CD8-positive, alpha-beta memory T cell (primary cell): ENCODE measurements around the gene PLBD2. TPM values are rescaled to one million over a fixed set of nuclear protein-coding genes. Genes with fewer than 3 reads are reported as not detected.

Experiments
- CTCF ChIA-PET: fragments of 350-600 bp; sonication (Branson Sonifier 250); formaldehyde crosslinking; loops from one replicate; lab custom pipeline; 2021; ENCODE audit warnings: antibody characterized with exemption; lab: Charles Lee
- POLR2A ChIA-PET: fragments of 350-600 bp; sonication (Branson Sonifier 250); formaldehyde crosslinking; loops from one replicate; lab custom pipeline; 2021; ENCODE audit warnings: antibody characterized with exemption; lab: Charles Lee
- DNase-seq, 5 donors: peaks; one replicate each; pipeline versions ENCODE4 v3.0.0 to v3.0.0-alpha.2; 2020 to 2022; ENCODE audit warnings: mixed read lengths in 1 of 5
- H3K27ac ChIP-seq: one replicate; pipeline ENCODE4 v1.7.0; 2013; ENCODE audit warnings: low read depth, mild to moderate bottlenecking, low read length, moderate library complexity
- H3K27me3 ChIP-seq: 2 replicates; pipeline ENCODE4 v1.7.0; 2013; ENCODE audit warnings: low read length, mild to moderate bottlenecking; ENCODE audit not compliant: insufficient read depth, poor library complexity, severe bottlenecking
- H3K36me3 ChIP-seq: 2 replicates; pipeline ENCODE4 v1.7.0; 2013; ENCODE audit warnings: mild to moderate bottlenecking, low read length, moderate library complexity; ENCODE audit not compliant: insufficient read depth
- H3K4me1 ChIP-seq: 2 replicates; pipeline ENCODE4 v1.7.0; 2013; ENCODE audit warnings: mild to moderate bottlenecking, low read length, moderate library complexity; ENCODE audit not compliant: insufficient read depth
- H3K4me3 ChIP-seq: 2 replicates; pipeline ENCODE4 v1.7.0; 2013; ENCODE audit warnings: mild to moderate bottlenecking, low read length
- H3K9me3 ChIP-seq: 2 replicates; pipeline ENCODE4 v1.7.0; 2013; ENCODE audit warnings: mild to moderate bottlenecking, low read length
- H3K27ac Mint-ChIP-seq, 8 donors: one replicate each; pipeline ENCODE4 v1.8.0; 2020 to 2021; ENCODE audit warnings: mixed read lengths in 8 of 8, mild to moderate bottlenecking in 6 of 8, inconsistent platforms in 3 of 8, moderate library complexity in 3 of 8
- H3K27me3 Mint-ChIP-seq, 2 donors: one replicate each; pipeline ENCODE4 v1.8.0; 2020 to 2021; ENCODE audit warnings: mixed read lengths in 2 of 2, mild to moderate bottlenecking in 1 of 2, moderate library complexity in 1 of 2
- H3K36me3 Mint-ChIP-seq, 3 donors: one replicate each; pipeline ENCODE4 v1.8.0; 2020 to 2021; ENCODE audit warnings: mixed read lengths in 3 of 3, inconsistent platforms in 1 of 3, mild to moderate bottlenecking in 1 of 3
- H3K4me1 Mint-ChIP-seq, 3 donors: one replicate each; pipeline ENCODE4 v1.8.0; 2020 to 2021; ENCODE audit warnings: mixed read lengths in 3 of 3, inconsistent platforms in 1 of 3, mild to moderate bottlenecking in 1 of 3
- H3K4me3 Mint-ChIP-seq, 7 donors: one replicate each; pipeline ENCODE4 v1.8.0; 2020 to 2021; ENCODE audit warnings: mixed read lengths in 7 of 7, mild to moderate bottlenecking in 6 of 7, moderate library complexity in 4 of 7, inconsistent platforms in 2 of 7
- H3K9me3 Mint-ChIP-seq, 5 donors: one replicate each; pipeline ENCODE4 v1.8.0; 2020 to 2022; ENCODE audit warnings: mixed read lengths in 5 of 5, mild to moderate bottlenecking in 3 of 5, moderate library complexity in 2 of 5, inconsistent platforms in 1 of 5
- polyA plus RNA-seq: library from polyadenylated mRNA; unstranded; fragments of 300-500 nt; fragmentation: Illumina TruSeq; gene quantifications from one replicate; pipeline ENCODE4 v1.2.3, GENCODE V29; 2021
- total RNA-seq, 2 experiments: library from RNA; stranded (reverse); gene quantifications; one replicate each; pipeline ENCODE4 v1.2.3, GENCODE V29; 2021

Gene PLBD2
- total and polyA plus RNA-seq, 3 experiments from 2014 or later: 10.0 to 20.7 (median 19.5) TPM

DNA sequence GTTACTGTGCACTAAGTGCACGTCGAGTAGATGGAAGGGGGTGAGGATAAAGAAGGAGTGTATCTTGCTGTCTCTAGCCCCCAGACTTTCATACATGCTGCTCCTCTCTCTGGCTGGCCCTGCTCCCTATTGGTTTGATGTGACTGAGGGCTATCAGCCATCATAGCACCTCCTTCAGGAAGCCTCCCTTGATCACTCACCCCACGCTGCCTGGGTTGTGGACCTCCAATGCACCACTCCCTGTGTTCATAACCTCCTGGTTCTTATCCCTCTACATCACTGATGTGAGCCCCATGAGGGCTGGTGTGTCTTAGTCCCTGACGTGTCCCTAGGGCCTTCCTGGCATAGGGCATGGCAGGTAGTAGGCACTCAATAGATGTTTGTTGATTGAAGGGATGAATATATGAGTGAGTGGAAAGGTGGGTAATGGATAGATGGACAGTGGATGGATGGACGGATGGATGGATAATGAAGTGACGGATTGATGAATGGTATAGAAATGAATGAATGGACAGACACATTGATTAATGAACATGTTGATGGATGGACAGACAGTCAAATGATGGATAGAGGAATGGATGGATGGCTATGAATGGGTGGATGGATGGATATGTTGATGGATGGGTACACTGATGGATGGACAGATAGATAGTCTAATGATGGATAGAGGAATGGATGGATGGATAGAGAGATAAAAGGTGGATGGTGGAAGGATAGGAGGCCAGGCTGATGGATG, 78.8 kb downstream of the PLBD2 start:
- H3K4me1 ChIP-seq: no peaks in the 10 kb centered on the region
- Mint-ChIP-seq H3K4me1 (no peaks in the 10 kb centered on the region), H3K27ac (no peak overlapping the region), H3K27me3 (peaks cover 0 to 12% of the 10 kb centered on the region in 2 donors), H3K36me3 (no peaks in the 10 kb centered on the region), H3K9me3 (no peaks in the 10 kb centered on the region), H3K4me3 (no peak overlapping the region)
- no peaks in the 10 kb centered on the region for H3K36me3 ChIP-seq
- H3K27me3 ChIP-seq: no peaks in the 10 kb centered on the region
- DNase-seq: no peak
- POLR2A ChIA-PET: no interaction called here
- no peak overlapping the region for H3K27ac ChIP-seq
- H3K4me3 ChIP-seq: no peak overlapping the region
- CTCF ChIA-PET: no interaction called here
- no peaks in the 10 kb centered on the region for H3K9me3 ChIP-seq

DNA sequence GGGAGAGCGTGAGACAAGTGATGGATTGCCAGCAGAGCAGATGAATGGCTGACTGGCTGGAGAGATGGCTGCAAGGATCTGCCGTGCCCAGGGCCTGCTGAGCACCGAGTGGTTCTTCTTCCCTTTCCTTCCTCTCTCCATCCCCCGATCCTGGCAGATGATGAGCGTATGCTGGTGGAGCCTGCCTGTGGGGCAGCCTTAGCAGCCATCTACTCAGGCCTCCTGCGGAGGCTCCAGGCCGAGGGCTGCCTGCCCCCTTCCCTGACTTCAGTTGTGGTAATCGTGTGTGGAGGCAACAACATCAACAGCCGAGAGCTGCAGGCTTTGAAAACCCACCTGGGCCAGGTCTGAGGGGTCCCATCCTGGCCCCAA, 79.3 kb downstream of the PLBD2 start:
- no peak overlapping the region for H3K4me3 Mint-ChIP-seq
- Histone ChIP-seq H3K27ac (no peak overlapping the region), H3K4me3 (no peak overlapping the region), H3K27me3 (no peaks in the 10 kb centered on the region), H3K4me1 (no peaks in the 10 kb centered on the region), H3K9me3 (no peaks in the 10 kb centered on the region), H3K36me3 (no peaks in the 10 kb centered on the region)
- H3K9me3 Mint-ChIP-seq: no peaks in the 10 kb centered on the region
- peaks cover 0 to 16% of the 10 kb centered on the region in 2 donors for H3K27me3 Mint-ChIP-seq
- no peak for DNase-seq
- ChIA-PET CTCF (no interaction called here), POLR2A (no interaction called here)
- no peaks in the 10 kb centered on the region for H3K36me3 Mint-ChIP-seq
- H3K27ac Mint-ChIP-seq: no peak overlapping the region
- no peaks in the 10 kb centered on the region for H3K4me1 Mint-ChIP-seq

DNA sequence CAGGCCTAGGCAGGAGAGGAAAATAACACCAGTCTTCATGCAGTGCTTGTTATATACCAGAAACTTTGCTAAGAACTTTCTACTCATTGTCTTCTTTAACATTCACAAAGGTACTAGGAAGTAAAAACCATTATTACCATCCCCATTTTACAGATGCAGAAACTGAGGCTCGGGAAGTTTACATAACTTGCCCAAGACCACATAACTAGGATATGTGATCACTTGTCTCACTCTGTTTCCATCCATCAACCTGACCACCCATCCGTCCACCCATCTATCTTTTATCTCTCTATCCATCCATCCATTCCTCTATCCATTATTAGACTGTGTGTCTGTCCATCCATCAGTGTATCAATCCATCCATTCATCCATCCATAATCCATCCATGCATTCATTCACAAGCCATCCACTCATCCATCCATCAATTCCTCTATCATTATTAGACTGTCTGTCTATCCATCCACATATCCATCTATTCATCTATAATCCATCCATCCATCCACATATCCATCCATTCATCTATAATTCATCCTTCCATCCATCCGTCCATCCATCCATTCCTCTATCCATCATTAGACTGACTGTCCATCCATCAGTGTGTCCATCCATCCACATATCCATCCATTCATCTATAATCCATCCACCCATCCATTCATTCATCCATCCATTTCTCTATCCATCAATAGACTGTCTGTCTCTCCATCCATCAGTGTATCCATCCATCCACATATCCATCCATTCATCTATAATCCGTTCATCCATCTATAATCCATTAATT, 80.3 kb downstream of the PLBD2 start:
- no peaks in the 10 kb centered on the region for H3K4me1 Mint-ChIP-seq
- ChIA-PET POLR2A (no interaction called here), CTCF (no interaction called here)
- no peak overlapping the region for H3K27ac Mint-ChIP-seq
- no peaks in the 10 kb centered on the region for H3K9me3 Mint-ChIP-seq
- H3K4me1 ChIP-seq: no peaks in the 10 kb centered on the region
- H3K4me3 ChIP-seq: no peak overlapping the region
- no peaks in the 10 kb centered on the region for H3K27me3 ChIP-seq
- peaks cover 6 to 17% of the 10 kb centered on the region in 2 donors for H3K27me3 Mint-ChIP-seq
- H3K4me3 Mint-ChIP-seq: no peak overlapping the region
- no peaks in the 10 kb centered on the region for H3K36me3 Mint-ChIP-seq
- H3K36me3 ChIP-seq: no peaks in the 10 kb centered on the region
- no peak overlapping the region for H3K27ac ChIP-seq
- H3K9me3 ChIP-seq: no peaks in the 10 kb centered on the region
- no peak for DNase-seq

GRCh38 chr12:113439301-113439597, 80.9 kb downstream of the PLBD2 start:
- no peak overlapping the region for H3K4me3 Mint-ChIP-seq
- H3K36me3 Mint-ChIP-seq: no peaks in the 10 kb centered on the region
- Histone ChIP-seq H3K4me3 (no peak overlapping the region), H3K4me1 (no peaks in the 10 kb centered on the region), H3K36me3 (no peaks in the 10 kb centered on the region), H3K27ac (no peak overlapping the region), H3K9me3 (no peaks in the 10 kb centered on the region), H3K27me3 (no peaks in the 10 kb centered on the region)
- no peak for DNase-seq
- CTCF ChIA-PET: no interaction called here
- H3K9me3 Mint-ChIP-seq: no peaks in the 10 kb centered on the region
- no peak overlapping the region for H3K27ac Mint-ChIP-seq
- no peaks in the 10 kb centered on the region for H3K4me1 Mint-ChIP-seq
- POLR2A ChIA-PET: no interaction called here
- H3K27me3 Mint-ChIP-seq: peaks cover 6 to 22% of the 10 kb centered on the region in 2 donors

GRCh38 chr12:113439606-113440030, 81.2 kb downstream of the PLBD2 start:
- CTCF ChIA-PET: no interaction called here

DNA sequence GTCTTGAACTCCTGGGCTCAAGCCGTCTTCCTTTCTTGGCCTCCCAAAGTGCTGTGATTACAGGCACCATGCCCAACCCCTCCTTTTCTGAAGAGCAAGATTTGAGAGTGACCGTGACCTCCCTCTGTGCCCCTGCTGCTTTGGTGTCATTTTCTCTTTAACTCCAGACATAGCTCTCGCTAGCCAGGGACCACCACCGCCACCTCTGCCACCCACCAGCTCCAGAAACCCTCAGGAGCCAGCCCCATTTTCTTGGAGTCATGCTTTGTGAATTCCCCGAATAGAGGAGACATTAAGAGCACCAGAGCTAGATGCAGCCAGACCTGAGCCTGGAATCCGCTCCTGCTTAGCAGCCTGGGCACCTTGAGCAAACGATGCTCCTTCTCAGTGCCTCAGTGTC, 81.9 kb downstream of the PLBD2 start:
- Histone ChIP-seq H3K27ac (no peak overlapping the region), H3K9me3 (no peaks in the 10 kb centered on the region), H3K36me3 (no peaks in the 10 kb centered on the region), H3K4me1 (no peaks in the 10 kb centered on the region), H3K27me3 (no peaks in the 10 kb centered on the region), H3K4me3 (no peak overlapping the region)
- H3K9me3 Mint-ChIP-seq: peaks cover 0 to 6% (median 0%) of the 10 kb centered on the region in 5 donors
- no peak for DNase-seq
- H3K4me3 Mint-ChIP-seq: no peak overlapping the region
- no peaks in the 10 kb centered on the region for H3K36me3 Mint-ChIP-seq
- no peak overlapping the region for H3K27ac Mint-ChIP-seq
- no peaks in the 10 kb centered on the region for H3K4me1 Mint-ChIP-seq
- POLR2A ChIA-PET: no interaction called here
- H3K27me3 Mint-ChIP-seq: peaks cover 12 to 25% of the 10 kb centered on the region in 2 donors
- CTCF ChIA-PET: no interaction called here

More at GRCh38 chr12:113439606-113440030, 81.2 kb downstream of the PLBD2 start:
- no peak overlapping the region for H3K27ac Mint-ChIP-seq
- Histone ChIP-seq H3K36me3 (no peaks in the 10 kb centered on the region), H3K4me3 (no peak overlapping the region), H3K27me3 (no peaks in the 10 kb centered on the region), H3K4me1 (no peaks in the 10 kb centered on the region), H3K9me3 (no peaks in the 10 kb centered on the region), H3K27ac (no peak overlapping the region)
- POLR2A ChIA-PET: no interaction called here
- H3K36me3 Mint-ChIP-seq: no peaks in the 10 kb centered on the region
- H3K4me3 Mint-ChIP-seq: no peak overlapping the region
- no peaks in the 10 kb centered on the region for H3K4me1 Mint-ChIP-seq
- peaks cover 6 to 23% of the 10 kb centered on the region in 2 donors for H3K27me3 Mint-ChIP-seq
- H3K9me3 Mint-ChIP-seq: peaks cover 0 to 2% (median 0%) of the 10 kb centered on the region in 5 donors
- no peak for DNase-seq

Other genes starting within 250 kb of the PLBD2 start
- gene RASAL1, start 222.8 kb upstream of the PLBD2 start, total RNA-seq: under 1 TPM; 0.51 to 0.72 TPM
- gene RASAL1, start 222.8 kb upstream of the PLBD2 start, polyA plus RNA-seq: 0.45 TPM
- under 1 TPM; 0.16 to 0.33 TPM for gene CFAP73, start 208.9 kb upstream of the PLBD2 start, total RNA-seq
- not detected for gene CFAP73, start 208.9 kb upstream of the PLBD2 start, polyA plus RNA-seq
- 100 to 1,000 TPM; 131 to 133 TPM for gene DDX54, start 173.1 kb upstream of the PLBD2 start, total RNA-seq
- gene DDX54, start 173.1 kb upstream of the PLBD2 start, polyA plus RNA-seq: 47.7 TPM
- gene RITA1, start 172.9 kb upstream of the PLBD2 start, total RNA-seq: 10 to 100 TPM; 21.1 to 22.5 TPM
- gene RITA1, start 172.9 kb upstream of the PLBD2 start, polyA plus RNA-seq: 27.4 TPM
- 10 to 100 TPM; 21.3 to 24.1 TPM for gene TPCN1, start 137.1 kb upstream of the PLBD2 start, total RNA-seq
- gene TPCN1, start 137.1 kb upstream of the PLBD2 start, polyA plus RNA-seq: 10.1 TPM
- gene SLC8B1, start 23.5 kb upstream of the PLBD2 start, total RNA-seq: 10 to 100 TPM; 14.9 to 16.8 TPM
- 26.8 TPM for gene SLC8B1, start 23.5 kb upstream of the PLBD2 start, polyA plus RNA-seq
- under 1 TPM; 0.18 to 0.20 TPM for gene SDS, start 45.3 kb downstream of the PLBD2 start, total RNA-seq
- not detected for gene SDS, start 45.3 kb downstream of the PLBD2 start, polyA plus RNA-seq
- under 1 TPM; 0.20 to 0.24 TPM for gene SDSL, start 63.8 kb downstream of the PLBD2 start, total RNA-seq
- gene SDSL, start 63.8 kb downstream of the PLBD2 start, polyA plus RNA-seq: not detected
- not detected for gene LHX5, start 113.3 kb downstream of the PLBD2 start, total RNA-seq
- not detected for gene LHX5, start 113.3 kb downstream of the PLBD2 start, polyA plus RNA-seq